PC-9 (cell line): Measurements from ENCODE around the gene ANO7.

Experiments used
- EZH2 ChIP-seq: fragments of 200-600 bp; sonication (generic); IDR thresholded peaks from 2 replicates; pipeline ENCODE4 v1.8.0; 2017; ENCODE audit warnings: antibody characterized with exemption, low read depth
- TF ChIP-seq, protein P1 (sequence below): fragments of 200-600 bp; sonication (generic); conservative IDR thresholded peaks from 2 replicates; pipeline ENCODE4 v1.6.1; 2017; ENCODE audit warnings: mixed run types, antibody characterized with exemption, mild to moderate bottlenecking, moderate library complexity

DNA sequence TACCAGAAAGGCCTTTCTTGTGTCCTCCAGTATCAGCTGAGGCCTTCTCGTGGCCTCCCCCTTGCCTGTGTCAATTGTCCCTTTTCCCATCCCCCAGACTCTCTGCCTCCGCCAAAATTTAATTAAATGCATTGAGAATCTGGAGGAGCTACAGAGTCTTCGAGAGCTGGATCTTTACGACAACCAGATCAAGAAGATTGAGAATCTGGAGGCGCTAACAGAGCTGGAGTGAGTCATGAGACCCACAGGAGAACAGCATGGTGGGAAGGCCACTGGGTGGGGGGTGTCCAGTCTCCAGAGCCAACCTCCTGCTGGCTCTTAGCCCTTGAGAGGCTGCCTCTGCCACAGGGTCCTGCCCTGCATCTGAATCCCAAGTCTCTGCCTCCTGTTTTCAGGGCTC is 29.4 kb upstream of the ANO7 start:
- TF ChIP-seq, protein P1, sequence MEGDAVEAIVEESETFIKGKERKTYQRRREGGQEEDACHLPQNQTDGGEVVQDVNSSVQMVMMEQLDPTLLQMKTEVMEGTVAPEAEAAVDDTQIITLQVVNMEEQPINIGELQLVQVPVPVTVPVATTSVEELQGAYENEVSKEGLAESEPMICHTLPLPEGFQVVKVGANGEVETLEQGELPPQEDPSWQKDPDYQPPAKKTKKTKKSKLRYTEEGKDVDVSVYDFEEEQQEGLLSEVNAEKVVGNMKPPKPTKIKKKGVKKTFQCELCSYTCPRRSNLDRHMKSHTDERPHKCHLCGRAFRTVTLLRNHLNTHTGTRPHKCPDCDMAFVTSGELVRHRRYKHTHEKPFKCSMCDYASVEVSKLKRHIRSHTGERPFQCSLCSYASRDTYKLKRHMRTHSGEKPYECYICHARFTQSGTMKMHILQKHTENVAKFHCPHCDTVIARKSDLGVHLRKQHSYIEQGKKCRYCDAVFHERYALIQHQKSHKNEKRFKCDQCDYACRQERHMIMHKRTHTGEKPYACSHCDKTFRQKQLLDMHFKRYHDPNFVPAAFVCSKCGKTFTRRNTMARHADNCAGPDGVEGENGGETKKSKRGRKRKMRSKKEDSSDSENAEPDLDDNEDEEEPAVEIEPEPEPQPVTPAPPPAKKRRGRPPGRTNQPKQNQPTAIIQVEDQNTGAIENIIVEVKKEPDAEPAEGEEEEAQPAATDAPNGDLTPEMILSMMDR: no peak
- TF ChIP-seq EZH2: no peak
